Ishikawa (cell line): ENCODE measurements around the gene CAGE1.

Experiments
- CEBPB ChIP-seq: IDR thresholded peaks from 2 replicates; pipeline ENCODE4 v1.6.1; 2012
- CREB1 ChIP-seq: IDR thresholded peaks from 2 replicates; pipeline ENCODE4 v1.6.1; 2012; ENCODE audit warnings: low read depth
- EGR1 ChIP-seq: IDR thresholded peaks from 2 replicates; pipeline ENCODE4 v1.6.1; 2012
- EP300 ChIP-seq: IDR thresholded peaks from 2 replicates; pipeline ENCODE4 v1.6.1; 2012; ENCODE audit warnings: borderline replicate concordance
- FOXM1 ChIP-seq: IDR thresholded peaks from 2 replicates; pipeline ENCODE4 v1.6.1; 2012; ENCODE audit warnings: low read depth, borderline replicate concordance
- MAX ChIP-seq: IDR thresholded peaks from 2 replicates; pipeline ENCODE4 v1.6.1; 2012
- NFIC ChIP-seq: IDR thresholded peaks from 2 replicates; pipeline ENCODE4 v1.6.1; 2012
- RAD21 ChIP-seq: IDR thresholded peaks from 2 replicates; pipeline ENCODE4 v1.6.1; 2012; ENCODE audit warnings: low read depth
- REST ChIP-seq: IDR thresholded peaks from 2 replicates; pipeline ENCODE4 v1.6.1; 2012; ENCODE audit warnings: low read depth, mild to moderate bottlenecking
- TAF1 ChIP-seq: IDR thresholded peaks from 2 replicates; pipeline ENCODE4 v1.6.1; 2012; ENCODE audit warnings: low read depth, mild to moderate bottlenecking
- TCF12 ChIP-seq: IDR thresholded peaks from 2 replicates; pipeline ENCODE4 v1.6.1; 2012; ENCODE audit warnings: low read depth
- TEAD4 ChIP-seq: IDR thresholded peaks from 2 replicates; pipeline ENCODE4 v1.6.1; 2012
- USF1 ChIP-seq: IDR thresholded peaks from 2 replicates; pipeline ENCODE4 v1.6.1; 2012
- YY1 ChIP-seq: IDR thresholded peaks from 2 replicates; pipeline ENCODE4 v1.6.1; 2012; ENCODE audit warnings: low read depth
- ZBTB7A ChIP-seq: IDR thresholded peaks from 2 replicates; pipeline ENCODE4 v1.6.1; 2012; ENCODE audit warnings: low read depth

Gene CAGE1

GRCh38 chr6:7334685-7335084, 54.9 kb downstream of the CAGE1 start:
- no peak for TF ChIP-seq USF1
- no peak for TF ChIP-seq CEBPB
- TF ChIP-seq TAF1, result no peak
- no peak for TF ChIP-seq TEAD4
- TF ChIP-seq YY1, result no peak
- TF ChIP-seq ZBTB7A, result no peak
- TF ChIP-seq CREB1, result no peak
- TF ChIP-seq TCF12, result no peak
- TF ChIP-seq EGR1, result no peak
- TF ChIP-seq RAD21, result no peak
- TF ChIP-seq REST, result no peak
- TF ChIP-seq MAX, result no peak
- no peak for TF ChIP-seq EP300
- TF ChIP-seq FOXM1, result no peak
- no peak for TF ChIP-seq NFIC

- TF ChIP-seq FOXM1 (no peak), USF1 (no peak), TAF1 (no peak), CREB1 (no peak), YY1 (no peak), EGR1 (no peak), NFIC (no peak), RAD21 (no peak), TEAD4 (no peak), MAX (no peak), TCF12 (no peak), ZBTB7A (no peak), CEBPB (no peak)
Observed at GRCh38 chr6:7332090-7332745, 57.3 kb downstream of the CAGE1 start.

- TF ChIP-seq EP300 (no peak), FOXM1 (no peak), USF1 (no peak), EGR1 (no peak), REST (no peak)
Observed at GRCh38 chr6:7331452-7331851, 58.1 kb downstream of the CAGE1 start.

GRCh38 chr6:7328243-7328642, 61.3 kb downstream of the CAGE1 start:
- no peak for TF ChIP-seq MAX
- TF ChIP-seq YY1, result no peak
- TF ChIP-seq FOXM1, result no peak
- no peak for TF ChIP-seq CEBPB
- TF ChIP-seq ZBTB7A, result no peak
- TF ChIP-seq TCF12, result no peak
- TF ChIP-seq USF1, result no peak
- TF ChIP-seq EGR1, result no peak

- TF ChIP-seq YY1 (no peak), REST (no peak), MAX (no peak), EP300 (no peak), TEAD4 (no peak), EGR1 (no peak), TAF1 (no peak), ZBTB7A (no peak), TCF12 (no peak), FOXM1 (no peak), CREB1 (no peak)
Observed at GRCh38 chr6:7325750-7326149, 63.8 kb downstream of the CAGE1 start.
